ENCODE measurements around the gene MRPL24.
A peak's percentile ranks its signal among the peaks of the same experiment; 100 is the strongest.

MRPL24 gene

GRCh38 chr1:156693848-156694689, 46.8 kb downstream of the MRPL24 start:
- FAIRE-seq (no peak), DNase-seq (ENCODE audit: insufficient read length, low spot score) (no peak)

GRCh38 chr1:156692925-156693847, 47.7 kb downstream of the MRPL24 start:
- DNase-seq (ENCODE audit: insufficient read length, low spot score) (no peak), FAIRE-seq (no peak)

DNA sequence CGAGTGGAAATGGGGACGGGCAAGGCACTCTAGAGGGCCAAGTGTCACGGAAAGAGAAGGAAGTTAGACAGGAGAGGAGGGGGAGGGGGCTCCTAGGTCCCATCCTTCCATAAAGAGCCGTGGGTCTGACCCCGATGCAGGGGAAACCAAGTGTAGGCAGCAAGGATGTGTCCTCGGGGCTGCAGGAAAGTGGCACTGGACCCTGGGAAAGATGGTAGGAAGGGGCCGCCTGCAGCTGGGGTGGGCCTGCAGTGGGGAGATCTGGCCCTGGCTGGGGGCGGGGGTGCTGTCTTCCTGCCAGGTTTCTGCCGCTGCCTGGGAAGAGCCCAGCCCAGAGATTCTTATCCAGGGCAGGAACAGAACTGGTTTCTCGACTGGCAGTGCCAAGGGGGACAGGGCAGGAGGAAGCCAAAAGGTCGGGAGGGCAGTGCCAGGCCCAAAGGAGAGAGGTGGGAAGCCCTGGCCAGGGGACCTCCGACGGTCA, 48.4 kb downstream of the MRPL24 start:
- DNase-seq (ENCODE audit: insufficient read length, low spot score) = no peak
- no peak for FAIRE-seq

DNA sequence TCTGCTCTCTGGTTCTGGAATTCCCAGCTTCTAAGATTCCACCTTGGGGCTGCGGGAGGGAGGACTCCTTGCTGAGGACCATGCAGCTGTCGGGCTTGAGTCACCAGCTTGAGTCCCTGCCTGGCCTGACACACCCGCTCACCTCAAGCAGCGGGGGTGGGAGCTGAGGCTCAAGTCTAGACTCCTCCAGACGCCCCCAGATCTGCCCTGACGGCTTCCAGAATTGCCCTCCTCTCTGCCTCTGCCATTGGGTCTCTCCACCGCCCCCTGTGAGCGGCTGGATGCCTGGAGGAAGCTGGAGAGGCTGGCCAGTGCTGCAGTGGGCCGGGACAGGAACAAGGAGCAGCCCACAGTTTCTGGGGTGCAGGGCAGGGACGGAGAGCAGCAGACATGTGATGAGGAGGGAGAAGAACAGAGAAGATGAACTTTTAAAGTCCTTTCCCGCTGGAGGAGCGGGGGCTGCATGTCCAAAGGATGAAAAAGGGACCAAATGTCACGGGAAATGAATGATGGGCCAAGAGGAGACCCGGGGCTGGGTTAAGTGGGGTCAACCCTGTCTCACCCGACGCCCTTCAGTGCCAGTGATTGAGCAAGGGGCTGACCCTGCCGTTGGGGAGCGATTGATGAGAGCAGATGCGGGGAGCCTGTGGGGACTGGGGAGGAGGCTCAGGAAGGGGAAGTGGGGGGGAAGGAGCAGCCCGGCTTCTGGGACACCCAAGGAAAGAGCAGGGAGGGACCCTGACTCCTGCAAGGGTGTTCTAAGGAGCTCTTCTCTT, 49.0 kb downstream of the MRPL24 start:
- DNase-seq (ENCODE audit: insufficient read length, low spot score) (no peak), FAIRE-seq (no peak)

- no peak for FAIRE-seq
- no peak for DNase-seq (ENCODE audit: insufficient read length, low spot score)
These were observed 49.7 kb downstream of the MRPL24 start for GRCh38 chr1:156691191-156691590.

DNA sequence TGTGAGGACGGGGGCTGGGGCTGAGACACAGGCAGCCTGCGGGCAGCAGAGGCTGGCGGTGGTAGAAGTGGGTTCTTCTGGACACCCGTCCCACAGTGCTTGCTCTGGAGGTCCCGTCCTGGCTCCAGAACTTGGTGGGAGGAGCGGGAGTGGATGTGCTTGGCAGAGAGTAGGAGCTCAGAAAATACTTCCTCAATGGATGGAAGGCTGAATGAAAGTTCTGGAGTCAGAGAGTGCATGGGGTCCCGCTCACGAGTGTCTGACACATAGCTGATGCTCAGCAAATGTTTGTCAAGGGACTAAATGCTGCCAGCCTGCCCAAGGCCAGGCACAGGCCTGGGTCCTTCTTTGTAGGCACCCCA, 50.2 kb downstream of the MRPL24 start:
- DNase-seq (ENCODE audit: insufficient read length, low spot score) (no peak), FAIRE-seq (no peak)

- DNase-seq (ENCODE audit: insufficient read length, low spot score) (no peak), FAIRE-seq (no peak)
These were observed 50.8 kb downstream of the MRPL24 start for GRCh38 chr1:156689953-156690674.

- FAIRE-seq = peak; percentile 79
- DNase-seq (ENCODE audit: insufficient read length, low spot score) = peak; percentile 88
These were observed 51.6 kb downstream of the MRPL24 start for GRCh38 chr1:156689035-156689952.

Measured in GM19239 (cell line).